ENCODE measurements around the gene USP17L29.
"Not testable (repeated sequence)": the region's sequence is repeated elsewhere in the genome, so short reads cannot be mapped to it uniquely, and the experiment has no call there.

The USP17L29 gene

GRCh38 chr4:9353338-9353737, at the start of gene USP17L29:
TSS of gene USP17L29 (plus strand) at chr4:9353638. CDS start at chr4:9353638, 0 bp downstream.
- DNase-seq = not testable (repeated sequence)

- not testable (repeated sequence) for DNase-seq
Measured at GRCh38 chr4:9324191-9324590, 29.2 kb upstream of the USP17L29 start.

GRCh38 chr4:9324865-9325264, 28.6 kb upstream of the USP17L29 start, which contains the start of gene USP17L24:
TSS of gene USP17L24 (plus strand) at chr4:9325165. CDS start at chr4:9325165, 0 bp downstream.
- not testable (repeated sequence) for DNase-seq

- not testable (repeated sequence) for DNase-seq
Measured at GRCh38 chr4:9329611-9330010, 23.8 kb upstream of the USP17L29 start, which contains the start of gene USP17L25. TSS of gene USP17L25 (plus strand) at chr4:9329911. CDS start at chr4:9329911, 0 bp downstream.

GRCh38 chr4:9334358-9334757, 19.1 kb upstream of the USP17L29 start, which contains the start of gene USP17L26:
TSS of gene USP17L26 (plus strand) at chr4:9334658. CDS start at chr4:9334658, 0 bp downstream.
- DNase-seq = not testable (repeated sequence)

- not testable (repeated sequence) for DNase-seq
Measured at GRCh38 chr4:9339103-9339502, 14.3 kb upstream of the USP17L29 start, which contains the start of gene USP17L5. TSS of gene USP17L5 (plus strand) at chr4:9339403. CDS start at chr4:9339403, 0 bp downstream.

GRCh38 chr4:9343848-9344247, 9.6 kb upstream of the USP17L29 start, which contains the start of gene USP17L27:
TSS of gene USP17L27 (plus strand) at chr4:9344148. CDS start at chr4:9344148, 0 bp downstream.
- not testable (repeated sequence) for DNase-seq

- DNase-seq = not testable (repeated sequence)
Measured at GRCh38 chr4:9348593-9348992, 4.8 kb upstream of the USP17L29 start, which contains the start of gene USP17L28. TSS of gene USP17L28 (plus strand) at chr4:9348893. CDS start at chr4:9348893, 0 bp downstream.

- DNase-seq = not testable (repeated sequence)
Measured at GRCh38 chr4:9350866-9351265, 2.6 kb upstream of the USP17L29 start.

- DNase-seq = not testable (repeated sequence)
Measured at GRCh38 chr4:9362829-9363228, 9.4 kb downstream of the USP17L29 start, which contains the start of gene USP17L30. TSS of gene USP17L30 (plus strand) at chr4:9363129. CDS start at chr4:9363129, 0 bp downstream.

GRCh38 chr4:9379881-9380280, 26.4 kb downstream of the USP17L29 start:
- not testable (repeated sequence) for DNase-seq

- not testable (repeated sequence) for DNase-seq
Measured at GRCh38 chr4:9381012-9381534, 27.6 kb downstream of the USP17L29 start.

- DNase-seq = no peak
Measured at GRCh38 chr4:9384126-9384525, 30.7 kb downstream of the USP17L29 start.

GRCh38 chr4:9389001-9389400, 35.6 kb downstream of the USP17L29 start:
- DNase-seq = not testable (repeated sequence)
